HG03442 (cell line): ENCODE results near the gene RIN3.

Experiments used
- ATAC-seq: cut with Tn5 transposase; IDR thresholded peaks from one replicate; pipeline ENCODE4 v1.9.1; 2021; ENCODE audit warnings: mild to moderate bottlenecking, moderate library complexity; ENCODE audit not compliant: unreplicated experiment

The RIN3 gene

DNA sequence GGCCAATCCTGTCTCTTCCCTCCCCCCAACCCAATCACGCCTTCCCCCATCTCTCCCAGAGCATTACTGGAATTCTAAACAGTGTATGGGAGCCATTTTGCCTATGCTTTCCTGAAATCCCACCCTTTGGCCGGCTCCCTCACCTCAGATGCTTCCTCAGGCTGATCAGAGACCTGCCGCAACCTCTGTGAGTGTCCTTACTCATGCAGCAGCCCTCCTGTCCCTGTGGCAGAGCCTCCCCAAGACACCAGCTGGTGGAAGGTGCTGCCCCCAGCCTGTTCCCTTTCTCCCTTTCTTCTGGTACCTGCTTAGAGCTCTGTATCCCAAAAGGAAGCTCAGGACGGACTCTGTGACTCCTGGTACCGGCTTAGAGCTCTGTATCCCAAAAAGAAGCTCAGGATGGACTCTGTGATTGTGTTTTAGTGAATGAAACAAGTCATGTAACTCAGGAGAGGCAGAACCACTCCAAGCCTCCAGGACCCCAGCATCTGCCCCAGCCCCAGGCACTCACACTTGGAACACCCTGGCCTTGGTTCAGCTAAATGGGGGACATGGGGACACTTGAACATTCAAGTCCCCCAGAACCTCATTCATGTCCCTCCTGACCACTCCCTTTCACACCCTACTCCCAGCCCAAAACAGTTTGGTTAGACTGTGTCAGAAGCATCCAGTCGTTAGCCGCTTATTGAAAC lies 29.3 kb upstream of the RIN3 start:
- ATAC-seq, result no peak

GRCh38 chr14:92486881-92487280 lies 26.7 kb upstream of the RIN3 start:
- no peak for ATAC-seq

DNA sequence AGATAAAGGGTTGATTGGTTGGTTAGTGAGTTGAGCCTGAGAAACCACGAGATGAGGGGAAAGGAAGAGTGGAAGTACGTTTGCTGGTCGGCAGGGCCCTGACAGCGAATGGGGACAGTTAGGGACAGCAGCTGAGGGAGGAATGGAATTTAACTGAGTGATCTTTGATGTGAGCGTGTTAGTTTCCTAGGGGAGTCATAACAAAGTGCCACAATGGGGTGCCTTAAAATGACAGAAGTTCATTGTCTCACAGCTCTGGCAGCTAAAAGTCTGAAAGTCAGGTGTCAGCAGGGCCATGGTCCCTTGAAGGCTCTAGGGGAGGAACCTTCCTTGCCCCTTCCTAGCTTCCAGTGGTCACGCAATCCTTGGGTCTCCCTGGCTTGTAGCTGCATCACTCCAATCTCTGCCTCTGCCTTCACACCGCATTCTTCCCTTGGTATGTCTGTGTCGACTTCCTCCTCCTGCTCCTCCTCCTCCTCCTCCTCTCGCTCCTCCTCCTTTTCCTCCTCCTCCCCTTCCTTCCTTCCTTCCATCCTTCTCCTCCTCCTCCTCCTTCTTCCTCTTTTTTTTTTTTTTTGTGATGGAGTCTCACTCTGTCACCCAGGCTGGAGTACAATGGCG lies 26.0 kb upstream of the RIN3 start:
- ATAC-seq, result no peak

GRCh38 chr14:92489394-92490238 lies 24.0 kb upstream of the RIN3 start:
- ATAC-seq, result no peak

DNA sequence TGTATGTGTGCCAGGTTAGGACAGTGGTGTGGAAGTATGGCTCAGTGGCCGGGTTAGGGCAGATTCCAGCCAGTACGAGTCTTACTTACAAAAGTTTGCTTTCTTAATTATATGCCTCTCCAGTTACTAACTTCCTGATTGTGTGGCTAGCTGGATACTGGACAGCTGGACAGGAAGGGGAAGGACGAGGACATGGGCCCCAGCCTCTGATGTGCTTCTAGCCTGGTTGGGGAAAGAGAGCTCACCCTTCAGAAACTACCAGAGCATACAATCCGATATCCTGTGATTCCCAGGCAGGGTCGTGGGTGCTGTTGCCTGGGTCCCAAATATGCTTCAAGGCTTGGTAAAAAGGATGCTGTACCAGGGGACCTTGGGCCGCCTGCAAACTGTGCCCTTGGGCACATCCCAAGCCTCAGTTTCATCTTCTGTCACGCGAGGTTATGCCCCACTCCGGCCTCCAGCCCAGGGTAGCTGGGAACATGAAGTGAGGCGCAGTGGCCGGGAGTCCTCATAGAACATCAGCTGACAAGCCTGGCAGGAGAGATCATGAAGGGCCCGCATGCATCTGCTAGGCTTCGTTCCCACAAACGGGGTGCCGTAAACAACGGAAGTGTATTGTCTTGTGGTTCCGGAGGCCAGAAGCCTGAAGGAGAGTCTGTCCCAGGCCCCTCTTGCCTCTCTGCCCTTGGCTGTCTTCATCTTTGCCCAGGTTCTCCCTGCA lies 23.2 kb upstream of the RIN3 start:
- ATAC-seq, result no peak

- ATAC-seq, result no peak
Observed at GRCh38 chr14:92491782-92492181, 21.8 kb upstream of the RIN3 start.

DNA sequence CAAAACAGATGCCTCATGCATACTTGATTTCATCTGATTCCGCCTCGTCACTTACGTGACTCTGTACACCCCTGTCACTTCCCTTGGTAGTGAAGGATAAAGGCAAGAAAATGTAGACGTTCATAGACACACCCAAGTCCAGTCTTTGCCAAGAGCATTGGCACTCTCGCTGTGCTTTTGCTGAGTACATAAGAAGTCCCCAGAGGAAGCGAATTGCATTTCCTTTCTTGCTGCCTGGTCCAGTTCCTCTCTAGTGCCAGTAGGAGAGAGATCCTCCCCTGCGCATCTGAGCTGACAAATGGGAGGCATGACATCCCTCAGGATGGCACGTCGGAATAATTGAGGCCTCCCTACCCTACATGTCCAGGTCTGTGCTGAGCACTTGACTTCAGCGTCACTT lies 21.3 kb upstream of the RIN3 start:
- ATAC-seq, result no peak

DNA sequence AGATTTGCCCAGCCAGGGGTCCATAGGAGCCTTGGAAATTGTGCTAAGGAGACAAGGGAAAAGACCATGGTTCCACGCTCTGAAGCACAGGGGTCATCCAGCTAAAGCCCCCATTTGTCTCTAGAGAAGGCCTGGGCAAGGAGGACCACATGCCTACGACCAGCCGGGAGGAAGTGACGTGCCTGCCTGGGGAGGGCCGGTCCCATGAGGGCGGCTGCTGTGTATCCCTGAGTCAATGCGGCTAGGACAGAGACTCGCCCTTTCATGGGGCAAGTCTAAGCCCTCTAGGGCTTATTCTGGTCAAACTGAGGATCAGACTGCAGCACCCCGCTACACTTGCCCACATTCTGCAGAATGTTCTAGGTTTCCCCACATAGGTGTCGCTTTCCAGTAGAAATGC lies 20.6 kb upstream of the RIN3 start:
- ATAC-seq, result no peak

GRCh38 chr14:92493492-92493891 lies 20.1 kb upstream of the RIN3 start:
- no peak for ATAC-seq

DNA sequence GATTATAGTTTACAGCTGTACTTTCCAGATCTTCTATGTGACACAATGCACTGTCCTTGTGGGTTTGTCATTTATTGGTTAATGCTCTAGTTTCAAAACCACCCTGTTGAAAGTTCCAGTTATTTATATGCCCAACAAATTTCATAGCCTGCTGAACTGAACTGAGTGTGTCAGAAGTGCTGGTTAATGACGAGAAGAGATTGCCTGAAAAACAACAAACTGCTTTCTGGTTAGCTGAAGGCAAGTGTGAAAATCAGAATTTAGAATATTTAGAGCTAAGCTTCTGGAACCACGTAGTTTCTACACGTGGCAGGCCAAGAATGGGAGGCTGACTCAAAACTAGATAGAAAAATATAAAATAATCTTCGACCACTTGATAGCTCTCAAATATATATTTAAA lies 19.1 kb upstream of the RIN3 start:
- no peak for ATAC-seq

DNA sequence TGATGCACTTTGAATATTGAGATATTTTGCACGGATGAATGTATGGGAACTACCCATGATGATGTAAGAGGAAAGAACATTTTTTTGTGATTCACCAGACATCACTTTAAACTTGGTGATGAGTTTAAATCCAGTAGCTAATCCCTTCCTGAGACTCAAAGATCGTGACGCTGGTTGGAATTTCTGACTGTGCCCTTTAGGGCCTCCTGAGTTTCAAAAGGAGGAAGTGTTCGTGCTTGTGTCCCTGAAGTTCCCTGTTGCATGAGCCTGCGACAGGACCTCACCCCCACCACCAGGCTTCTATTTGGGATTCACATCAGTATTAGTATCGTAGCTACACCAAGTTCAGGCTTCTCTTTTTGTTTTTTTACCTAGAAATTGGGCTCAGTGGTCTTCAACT lies 18.6 kb upstream of the RIN3 start:
- ATAC-seq, result no peak

DNA sequence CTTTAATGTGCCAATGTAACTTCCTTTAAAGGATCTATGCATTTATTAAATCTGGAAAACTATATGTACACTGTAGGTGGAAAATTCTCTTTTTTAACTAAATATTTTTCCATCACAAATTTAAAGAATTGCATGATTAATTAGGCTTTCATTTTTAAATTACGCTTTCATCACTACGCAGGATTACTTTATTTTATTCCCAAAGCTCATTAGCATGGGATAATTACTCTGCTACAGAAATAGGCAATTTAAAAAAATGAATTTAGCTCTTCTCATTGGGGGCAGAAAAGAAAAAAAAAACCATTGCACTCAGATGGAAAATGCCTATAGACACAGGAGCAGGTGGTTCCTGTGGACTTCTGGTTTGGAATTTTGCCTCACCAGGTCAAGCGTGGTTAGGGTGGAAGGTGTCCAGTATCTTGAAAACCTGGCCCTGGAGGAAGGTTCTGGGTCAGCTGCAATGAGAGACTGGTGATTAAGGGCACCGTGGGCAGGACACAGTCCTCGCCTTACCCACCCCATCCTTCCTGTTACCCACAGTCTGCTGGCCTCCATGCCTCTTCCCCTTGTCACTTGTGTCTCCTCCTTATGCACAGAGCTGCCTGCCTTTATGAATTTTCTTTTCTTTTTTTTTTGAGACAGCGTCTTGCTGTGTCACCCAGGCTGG lies 17.3 kb upstream of the RIN3 start:
- ATAC-seq, result no peak

DNA sequence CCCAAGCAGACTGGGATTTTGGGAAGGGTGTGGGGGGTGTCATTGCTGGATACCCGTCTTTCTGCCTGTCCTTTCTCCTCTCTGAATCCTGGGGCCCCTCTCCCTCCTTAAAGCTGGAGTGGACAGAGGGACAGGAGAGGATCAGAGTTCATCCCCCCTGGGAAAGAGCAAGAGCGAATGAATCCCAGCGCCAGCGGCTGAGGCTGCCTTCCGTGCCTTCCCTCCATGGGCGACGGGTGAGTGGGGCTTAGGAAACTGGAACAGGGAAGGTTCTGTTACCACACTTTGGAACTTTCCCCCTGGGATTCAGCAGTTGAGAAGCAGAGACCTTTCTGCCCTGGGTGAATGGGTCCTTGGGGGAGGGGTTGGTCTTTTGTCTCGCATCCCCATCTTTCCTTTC lies 16.2 kb upstream of the RIN3 start:
- ATAC-seq, result no peak

- no peak for ATAC-seq
Observed at GRCh38 chr14:92499234-92499633, 14.3 kb upstream of the RIN3 start.

DNA sequence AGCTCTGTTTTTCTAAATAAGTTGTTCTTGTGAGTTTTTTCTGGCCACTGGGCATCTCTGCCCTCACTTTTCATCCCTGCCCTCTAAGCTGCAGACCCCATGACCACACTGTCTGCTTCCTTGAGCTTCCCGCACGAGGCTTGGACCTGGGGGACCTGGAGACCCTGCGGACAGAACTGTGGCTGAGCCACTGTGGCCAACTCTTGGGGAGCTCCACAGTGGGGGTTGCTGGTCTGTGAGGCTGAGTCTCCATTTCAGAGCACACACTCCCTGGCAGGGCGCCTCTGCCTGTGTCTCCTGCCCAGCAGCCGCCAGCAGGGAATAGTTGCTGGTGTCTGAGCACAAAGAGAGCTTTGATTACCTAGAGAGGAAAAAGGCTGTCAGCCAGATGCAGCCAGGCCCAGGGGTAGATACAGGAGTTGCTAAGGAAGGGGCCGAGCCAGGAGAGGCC lies 13.1 kb upstream of the RIN3 start:
- no peak for ATAC-seq

DNA sequence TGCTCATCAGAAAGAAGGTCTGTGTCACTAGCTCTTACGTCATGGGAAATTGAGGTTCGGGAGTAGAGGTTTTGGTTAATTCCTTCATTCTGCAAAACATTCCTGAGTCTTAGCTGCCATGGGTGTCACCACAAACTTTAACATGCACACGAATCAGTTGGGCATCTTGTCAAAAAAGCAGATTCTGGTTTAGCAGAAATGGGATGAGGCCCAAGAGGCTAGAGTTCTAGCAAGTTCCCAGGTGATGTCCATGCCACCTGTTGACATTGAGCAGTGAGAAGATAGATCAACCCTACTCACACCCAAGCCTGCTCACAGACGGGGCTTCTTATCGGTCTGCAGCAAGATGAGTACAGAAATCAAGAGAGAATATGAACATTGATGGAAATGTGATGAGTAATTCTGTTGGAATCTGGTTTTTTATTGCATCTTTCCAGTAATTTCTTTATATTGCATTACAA lies 11.7 kb upstream of the RIN3 start:
- ATAC-seq, result no peak

DNA sequence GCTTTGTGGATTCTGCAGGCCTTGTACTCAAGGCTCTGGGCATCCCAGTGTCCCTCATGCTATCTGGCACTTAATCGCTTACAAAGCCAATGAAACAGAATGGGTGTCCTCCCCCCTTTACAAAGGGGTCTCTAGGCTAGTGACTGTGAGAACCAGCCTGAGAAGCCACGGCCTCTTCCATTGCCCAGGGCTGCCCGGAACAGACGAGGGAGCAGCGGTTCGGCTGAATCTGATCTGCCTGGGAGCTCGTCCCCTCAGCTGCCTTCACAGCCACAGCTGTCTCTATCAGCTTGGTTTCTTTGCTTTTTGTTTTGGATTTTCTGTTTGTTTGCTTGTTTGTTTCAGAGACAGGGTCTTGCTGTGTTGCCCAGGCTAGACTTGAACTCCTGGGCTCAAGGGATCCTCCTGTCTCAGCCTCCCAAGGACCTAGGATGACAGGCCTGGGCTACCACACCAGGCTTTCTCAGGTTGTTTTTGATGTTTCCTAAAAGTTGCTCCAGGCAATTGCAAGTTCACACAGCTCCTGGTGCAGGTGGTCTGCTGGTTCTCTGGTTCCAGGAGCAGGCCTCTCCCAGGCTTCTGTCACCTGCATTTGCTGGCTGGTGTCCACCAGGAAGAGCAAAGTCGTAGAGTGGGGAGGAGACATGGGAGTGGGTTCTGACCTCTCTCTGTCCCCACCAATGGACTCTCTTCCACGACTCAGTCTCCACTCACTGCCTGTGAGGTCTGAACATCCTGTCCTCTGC lies 10.9 kb upstream of the RIN3 start:
- ATAC-seq, result no peak

- no peak for ATAC-seq
Observed at GRCh38 chr14:92503756-92504491, 9.7 kb upstream of the RIN3 start.

DNA sequence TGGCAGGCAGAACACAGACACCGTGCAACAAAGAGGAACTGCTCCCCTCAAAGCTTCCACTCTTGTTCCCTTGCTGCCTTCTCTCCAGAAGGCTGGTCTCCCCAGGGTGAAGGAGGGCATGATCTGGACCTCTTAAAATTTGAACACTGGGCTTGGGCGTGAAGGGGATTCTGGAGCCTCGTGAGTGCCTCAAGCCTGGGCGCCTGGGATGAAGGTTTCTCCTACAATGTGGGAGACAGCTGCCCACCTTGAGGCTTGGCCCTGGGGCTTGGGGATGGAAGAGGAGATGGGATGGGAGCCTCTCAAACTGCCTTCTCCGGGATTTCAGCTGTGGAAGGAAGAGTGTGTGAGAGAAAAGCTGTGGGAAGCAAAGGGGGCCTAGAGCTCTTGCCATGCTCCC lies 7.8 kb upstream of the RIN3 start:
- ATAC-seq, result no peak
